ENCODE measurements around the gene MLF1. TPM values are rescaled to one million over a fixed set of nuclear protein-coding genes. Genes with fewer than 3 reads are reported as not detected.

The MLF1 gene
- total RNA-seq, 1 experiment from 2014 or later, result 20.4 TPM

DNA sequence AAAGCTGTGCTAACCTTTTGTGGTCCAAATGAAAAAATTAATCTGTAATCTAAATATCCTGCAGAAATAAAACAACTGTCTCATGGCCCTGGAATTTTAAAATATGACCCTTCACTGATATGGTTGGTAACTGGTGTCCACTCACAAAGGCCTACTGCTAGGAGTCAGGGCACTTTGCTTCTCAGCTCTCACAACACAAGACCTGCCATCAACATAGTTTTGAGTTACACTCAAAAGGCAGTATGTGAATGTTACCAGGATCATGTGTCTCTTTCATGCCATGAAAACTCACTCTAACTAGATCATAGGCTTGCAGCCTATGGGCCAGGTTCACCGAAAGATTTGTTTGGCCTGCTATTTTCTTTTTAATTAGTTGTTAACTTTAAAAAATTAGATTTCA, 10.0 kb upstream of the MLF1 start:
- H2AK5ac ChIP-seq (ENCODE audit: insufficient read length, low read length), result no peak overlapping the region
- no peak overlapping the region for H2BK15ac ChIP-seq (ENCODE audit: low read depth, low read length)
- no peak overlapping the region for H3T11ph ChIP-seq (ENCODE audit: low read length)
- no peaks in the 10 kb centered on the region for H3K23me2 ChIP-seq (ENCODE audit: insufficient read length, low read depth, low read length, poor library complexity, severe bottlenecking)
- peaks cover 5 to 13% (median 11%) of the 10 kb centered on the region in 3 experiments; a peak in 6 of 7 replicates for H3K36me3 Mint-ChIP-seq (ENCODE audit: insufficient read depth in 1 of 3, low read depth in 3 of 3)
- no peak overlapping the region for H3K18ac ChIP-seq (ENCODE audit: insufficient read length, low read depth, low read length)
- no peak overlapping the region for H4K91ac ChIP-seq (ENCODE audit: insufficient read length, low read depth, low read length)
- H3K9ac ChIP-seq (ENCODE audit: extremely low read depth, insufficient read length, low read length), result no peak overlapping the region
- H3K27me3 ChIP-seq (ENCODE audit: insufficient read depth, low read length), result no peaks in the 10 kb centered on the region
- H3K79me2 ChIP-seq (ENCODE audit: insufficient read depth, low read length), result no peaks in the 10 kb centered on the region
- H3K4me3 Mint-ChIP-seq, result no peak overlapping the region
- no peak overlapping the region for H3K56ac ChIP-seq (ENCODE audit: insufficient read length, low read depth, low read length)
- no peak overlapping the region for H3K27ac Mint-ChIP-seq
- no peak overlapping the region for H2BK120ac ChIP-seq (ENCODE audit: low read depth, low read length, poor library complexity, severe bottlenecking)
- no CpG with 5 or more reads among the region's 1 CpG for WGBS (ENCODE audit: extremely low coverage, insufficient read length, low lambda C conversion rate)
- H3K23ac ChIP-seq (ENCODE audit: insufficient read length, low read depth, low read length), result no peak overlapping the region
- H3K27me3 Mint-ChIP-seq (ENCODE audit: low read depth), result peaks cover 2% of the 10 kb centered on the region; the same call in 1 of the 2 replicates
- H3K4me1 ChIP-seq (ENCODE audit: insufficient read depth, low read length), result no peaks in the 10 kb centered on the region
- no peak overlapping the region for H4K8ac ChIP-seq (replicated peaks; ENCODE audit: insufficient read length, low read depth, low read length)
- no peaks in the 10 kb centered on the region for H4K20me1 ChIP-seq (ENCODE audit: control insufficient read depth, insufficient read depth, insufficient read length)
- H3K14ac ChIP-seq (ENCODE audit: insufficient read depth, low read length), result no peak overlapping the region
- no peak overlapping the region for H2BK5ac ChIP-seq (ENCODE audit: insufficient read length, low read length)
- TF ChIP-seq, protein P1, sequence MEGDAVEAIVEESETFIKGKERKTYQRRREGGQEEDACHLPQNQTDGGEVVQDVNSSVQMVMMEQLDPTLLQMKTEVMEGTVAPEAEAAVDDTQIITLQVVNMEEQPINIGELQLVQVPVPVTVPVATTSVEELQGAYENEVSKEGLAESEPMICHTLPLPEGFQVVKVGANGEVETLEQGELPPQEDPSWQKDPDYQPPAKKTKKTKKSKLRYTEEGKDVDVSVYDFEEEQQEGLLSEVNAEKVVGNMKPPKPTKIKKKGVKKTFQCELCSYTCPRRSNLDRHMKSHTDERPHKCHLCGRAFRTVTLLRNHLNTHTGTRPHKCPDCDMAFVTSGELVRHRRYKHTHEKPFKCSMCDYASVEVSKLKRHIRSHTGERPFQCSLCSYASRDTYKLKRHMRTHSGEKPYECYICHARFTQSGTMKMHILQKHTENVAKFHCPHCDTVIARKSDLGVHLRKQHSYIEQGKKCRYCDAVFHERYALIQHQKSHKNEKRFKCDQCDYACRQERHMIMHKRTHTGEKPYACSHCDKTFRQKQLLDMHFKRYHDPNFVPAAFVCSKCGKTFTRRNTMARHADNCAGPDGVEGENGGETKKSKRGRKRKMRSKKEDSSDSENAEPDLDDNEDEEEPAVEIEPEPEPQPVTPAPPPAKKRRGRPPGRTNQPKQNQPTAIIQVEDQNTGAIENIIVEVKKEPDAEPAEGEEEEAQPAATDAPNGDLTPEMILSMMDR (conservative IDR thresholded peaks at IDR 0.05), result no peak
- no peak overlapping the region for H3K4me2 ChIP-seq (ENCODE audit: insufficient read depth, insufficient read length, low read length)
- H2AFZ ChIP-seq (ENCODE audit: low read length), result no peak overlapping the region
- peaks cover 0 to 2% of the 10 kb centered on the region in 2 experiments; a peak in 1 of 4 replicates for H3K4me1 Mint-ChIP-seq
- no peaks in the 10 kb centered on the region for H3K9me3 ChIP-seq (ENCODE audit: control insufficient read depth, low read depth, low read length)
- no peak for DNase-seq
- no peak overlapping the region for H2BK20ac ChIP-seq (ENCODE audit: low read depth, low read length, poor library complexity, severe bottlenecking)
- peaks cover 16% of the 10 kb centered on the region in 2 experiments for H3K9me3 Mint-ChIP-seq
- H4K5ac ChIP-seq (ENCODE audit: insufficient read length, low read depth, low read length), result no peak overlapping the region
- no peaks in the 10 kb centered on the region for H3K79me1 ChIP-seq (ENCODE audit: insufficient read depth, low read depth, low read length, poor library complexity, severe bottlenecking)
- no peak overlapping the region for H3K4ac ChIP-seq (ENCODE audit: low read depth, low read length)
- no peak overlapping the region for H2BK12ac ChIP-seq (ENCODE audit: insufficient read length, low read depth, low read length)
- no peak overlapping the region for H3K27ac ChIP-seq (ENCODE audit: insufficient read length, low read depth, low read length)
